Coronary artery (tissue), 2 donors: ENCODE data around the gene MED19.
"Not testable (repeated sequence)": the region's sequence is repeated elsewhere in the genome, so short reads cannot be mapped to it uniquely, and the experiment has no call there.

Experiments
- DNase-seq: peaks from one replicate; pipeline ENCODE4 v3.0.0-alpha.2; 2017; ENCODE audit warnings: low spot score
- H3K27ac ChIP-seq, 2 donors: fragments of 200-600 bp; sonication (generic); one replicate each; pipeline ENCODE4 v1.5.1; 2016 to 2019
- H3K4me3 ChIP-seq: fragments of 200-600 bp; sonication (generic); 2 replicates; pipeline ENCODE4 v1.5.1; 2016; ENCODE audit warnings: mild to moderate bottlenecking, moderate library complexity
- TF ChIP-seq, protein P1 (sequence below): fragments of 200-600 bp; sonication (generic); IDR thresholded peaks from one replicate; pipeline ENCODE4 v1.5.1; 2019; ENCODE audit warnings: antibody characterized with exemption

The MED19 gene

DNA sequence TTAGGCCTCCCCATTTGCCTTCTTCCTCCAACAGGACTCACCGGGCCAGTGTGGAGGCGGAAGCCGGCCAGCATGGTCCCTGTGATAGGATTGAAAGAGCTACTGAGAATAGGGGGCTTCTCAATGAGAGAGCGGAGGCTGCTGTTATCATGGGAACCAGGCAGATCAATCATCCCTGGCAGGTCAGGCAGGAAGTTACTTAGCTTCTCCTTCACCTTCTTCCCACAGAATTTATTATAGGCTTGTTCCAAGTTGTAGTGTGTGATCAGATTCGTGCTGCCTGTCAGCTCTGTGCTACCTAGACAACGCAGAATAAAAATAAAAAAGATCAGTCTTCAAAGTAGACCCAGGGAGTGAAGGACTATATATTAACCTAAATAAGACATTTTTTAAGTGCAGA, 7.1 kb downstream of the MED19 start:
- H3K27ac ChIP-seq = no peak overlapping the region
- DNase-seq = no peak
- TF ChIP-seq, protein P1, sequence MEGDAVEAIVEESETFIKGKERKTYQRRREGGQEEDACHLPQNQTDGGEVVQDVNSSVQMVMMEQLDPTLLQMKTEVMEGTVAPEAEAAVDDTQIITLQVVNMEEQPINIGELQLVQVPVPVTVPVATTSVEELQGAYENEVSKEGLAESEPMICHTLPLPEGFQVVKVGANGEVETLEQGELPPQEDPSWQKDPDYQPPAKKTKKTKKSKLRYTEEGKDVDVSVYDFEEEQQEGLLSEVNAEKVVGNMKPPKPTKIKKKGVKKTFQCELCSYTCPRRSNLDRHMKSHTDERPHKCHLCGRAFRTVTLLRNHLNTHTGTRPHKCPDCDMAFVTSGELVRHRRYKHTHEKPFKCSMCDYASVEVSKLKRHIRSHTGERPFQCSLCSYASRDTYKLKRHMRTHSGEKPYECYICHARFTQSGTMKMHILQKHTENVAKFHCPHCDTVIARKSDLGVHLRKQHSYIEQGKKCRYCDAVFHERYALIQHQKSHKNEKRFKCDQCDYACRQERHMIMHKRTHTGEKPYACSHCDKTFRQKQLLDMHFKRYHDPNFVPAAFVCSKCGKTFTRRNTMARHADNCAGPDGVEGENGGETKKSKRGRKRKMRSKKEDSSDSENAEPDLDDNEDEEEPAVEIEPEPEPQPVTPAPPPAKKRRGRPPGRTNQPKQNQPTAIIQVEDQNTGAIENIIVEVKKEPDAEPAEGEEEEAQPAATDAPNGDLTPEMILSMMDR = no peak
- no peak overlapping the region for H3K4me3 ChIP-seq

- TF ChIP-seq, protein P1 = no peak
- no peak overlapping the region for H3K27ac ChIP-seq
- no peak for DNase-seq
- no peak overlapping the region for H3K4me3 ChIP-seq
Observed at GRCh38 chr11:57703341-57703740, 8.7 kb downstream of the MED19 start.

DNA sequence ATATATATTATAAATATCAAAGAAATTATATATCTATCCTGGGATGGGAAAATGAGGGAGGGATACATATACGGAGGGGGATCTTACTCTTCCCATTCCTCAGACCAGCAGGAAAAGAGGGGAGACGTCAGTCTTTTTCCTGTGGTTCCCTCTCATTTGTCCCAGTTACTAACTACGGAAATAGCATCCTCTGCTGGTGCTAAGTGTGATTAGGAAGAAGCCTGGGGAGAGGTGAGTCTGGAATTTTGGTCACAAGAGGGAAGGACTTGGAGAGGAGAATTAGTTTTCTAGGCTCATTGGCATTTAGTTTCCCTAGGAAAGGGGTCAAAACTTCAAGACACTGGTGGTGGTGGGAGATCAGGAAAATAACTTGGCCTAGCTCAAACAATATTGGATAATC, 11.6 kb downstream of the MED19 start:
- Histone ChIP-seq H3K4me3 (no peak overlapping the region), H3K27ac (no peak overlapping the region)
- TF ChIP-seq, protein P1 = no peak
- DNase-seq = no peak

DNA sequence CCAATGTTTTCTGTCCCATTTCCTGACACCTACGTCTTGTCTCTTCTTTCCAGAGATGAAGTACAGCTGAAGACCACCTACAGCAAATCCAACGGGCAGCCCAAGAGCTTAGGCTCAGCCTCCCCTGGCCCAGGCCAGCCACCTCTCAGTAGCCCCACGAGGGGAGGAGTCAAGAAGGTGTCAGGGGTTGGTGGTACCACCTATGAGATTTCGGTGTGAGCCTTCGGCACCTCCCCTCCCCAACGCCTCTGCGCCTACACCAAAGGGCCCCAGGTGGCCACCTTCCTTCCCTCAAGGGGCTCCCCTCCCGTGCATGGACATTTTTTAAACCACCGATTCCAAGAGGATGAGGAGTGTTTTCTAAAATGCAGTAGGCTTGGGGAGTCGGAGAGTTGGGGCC, 12.2 kb downstream of the MED19 start:
- no peak overlapping the region for H3K4me3 ChIP-seq
- no peak for DNase-seq
- H3K27ac ChIP-seq = no peak overlapping the region
- TF ChIP-seq, protein P1 = no peak

DNA sequence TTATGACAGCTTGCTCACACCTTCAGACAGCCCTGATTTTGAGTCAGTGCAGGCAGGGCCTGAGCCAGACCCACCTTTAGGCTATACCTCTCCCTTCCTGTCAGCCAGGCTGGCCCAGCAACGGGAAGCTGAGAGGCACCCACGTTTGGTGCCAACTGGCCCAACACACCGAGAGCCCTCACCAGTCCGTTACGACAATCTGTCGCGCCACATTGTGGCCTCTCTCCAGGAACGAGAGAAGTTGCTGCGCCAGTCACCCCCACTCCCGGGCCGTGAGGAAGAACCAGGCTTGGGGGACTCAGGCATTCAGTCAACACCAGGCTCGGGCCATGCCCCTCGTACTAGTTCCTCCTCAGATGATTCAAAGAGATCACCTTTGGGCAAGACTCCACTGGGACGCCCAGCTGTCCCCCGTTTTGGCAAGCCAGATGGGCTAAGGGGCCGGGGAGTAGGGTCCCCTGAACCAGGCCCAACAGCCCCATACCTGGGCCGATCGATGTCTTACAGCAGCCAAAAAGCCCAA, 13.1 kb downstream of the MED19 start:
- no peak overlapping the region for H3K27ac ChIP-seq
- DNase-seq = no peak
- no peak overlapping the region for H3K4me3 ChIP-seq
- TF ChIP-seq, protein P1 = no peak

DNA sequence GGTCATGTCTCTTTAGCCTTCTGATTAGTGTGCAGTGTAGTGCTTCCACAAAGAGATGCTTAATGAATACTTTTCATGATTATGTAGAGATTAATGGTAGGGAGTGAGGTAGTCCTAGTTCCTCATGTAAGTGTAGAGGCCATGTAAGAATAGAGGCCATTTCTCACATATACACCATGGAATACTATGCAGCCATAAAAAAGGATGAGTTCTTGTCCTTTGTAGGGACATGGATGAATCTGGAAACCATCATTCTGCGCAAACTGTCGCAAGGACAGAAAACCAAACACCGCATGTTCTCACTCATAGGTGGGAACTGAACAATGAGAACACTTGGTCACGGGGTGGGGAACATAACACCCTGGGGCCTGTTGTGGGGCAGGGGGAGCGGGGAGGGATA, 21.5 kb downstream of the MED19 start:
- not testable (repeated sequence) for DNase-seq, H3K27ac ChIP-seq, H3K4me3 ChIP-seq

GRCh38 chr11:57681168-57681567, 30.8 kb downstream of the MED19 start:
- H3K27ac ChIP-seq = no peak overlapping the region
- TF ChIP-seq, protein P1 = no peak
- H3K4me3 ChIP-seq = no peak overlapping the region
- DNase-seq = no peak

DNA sequence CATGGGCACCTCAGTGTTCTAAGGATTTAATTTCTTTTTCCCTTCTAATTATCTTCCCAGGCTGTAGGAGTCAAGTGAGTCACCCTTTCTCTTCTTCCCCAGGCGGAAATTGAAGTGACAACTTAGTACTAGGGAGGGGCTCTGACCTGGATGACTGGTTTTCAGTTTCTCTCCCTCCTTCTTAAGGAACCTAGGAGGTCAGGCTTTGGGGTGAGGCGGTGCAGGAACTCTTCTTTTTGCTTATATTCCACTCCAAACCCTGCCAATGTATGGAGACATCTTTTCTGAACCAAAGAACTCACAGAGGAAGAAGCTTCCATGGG, 31.5 kb downstream of the MED19 start:
- DNase-seq = no peak
- H3K27ac ChIP-seq = no peak overlapping the region
- TF ChIP-seq, protein P1 = no peak
- no peak overlapping the region for H3K4me3 ChIP-seq
